HepG2 (cell line): ENCODE results near the gene FOXS1. TPM values are rescaled to one million over a fixed set of nuclear protein-coding genes. Genes with fewer than 3 reads are reported as not detected.

Source experiments
- DMAP1 ChIP-seq: IDR thresholded peaks from 2 replicates; pipeline ENCODE4 v1.6.1; 2016
- ETV5 ChIP-seq: IDR thresholded peaks from 2 replicates; pipeline ENCODE4 v1.6.1; 2018; ENCODE audit warnings: missing biosample characterization, missing genetic modification reagents, inconsistent platforms, borderline replicate concordance
- EZH2 ChIP-seq: conservative IDR thresholded peaks from 2 replicates; pipeline ENCODE4 v1.6.1; 2012; ENCODE audit warnings: mild to moderate bottlenecking, low read depth, low read length, moderate library complexity
- GFI1 ChIP-seq: sonication (generic); formaldehyde crosslinking; IDR thresholded peaks from 2 replicates; pipeline ENCODE4 v1.5.0; 2020; ENCODE audit warnings: missing genetic modification reagents, mild to moderate bottlenecking, borderline replicate concordance
- HHEX ChIP-seq: IDR thresholded peaks from 2 replicates; pipeline ENCODE4 v1.6.1; 2016; ENCODE audit warnings: control low read depth
- RFXAP ChIP-seq: sonication (generic); formaldehyde crosslinking; IDR thresholded peaks from 2 replicates; pipeline ENCODE4 v1.4.0; 2020; ENCODE audit warnings: missing genetic modification reagents, borderline replicate concordance
- SETDB1 ChIP-seq: sonication (generic); formaldehyde crosslinking; IDR thresholded peaks from 2 replicates; pipeline ENCODE4 v1.5.1; 2020; ENCODE audit warnings: missing genetic modification reagents, mild to moderate bottlenecking, borderline replicate concordance
- SMAD3 ChIP-seq: sonication (generic); formaldehyde crosslinking; IDR thresholded peaks from 2 replicates; pipeline ENCODE4 v1.4.0; 2020; ENCODE audit warnings: missing genetic modification reagents
- ZNF142 ChIP-seq: sonication (generic); formaldehyde crosslinking; IDR thresholded peaks from 2 replicates; pipeline ENCODE4 v1.4.0; 2020; ENCODE audit warnings: missing genetic modification reagents
- ZNF317 ChIP-seq: sonication (generic); formaldehyde crosslinking; IDR thresholded peaks from 2 replicates; pipeline ENCODE4 v1.5.0; 2020; ENCODE audit warnings: mild to moderate bottlenecking, missing genetic modification reagents
- ZNF460 ChIP-seq: sonication (generic); formaldehyde crosslinking; IDR thresholded peaks from 2 replicates; pipeline ENCODE4 v1.5.1; 2020; ENCODE audit warnings: missing genetic modification reagents, mild to moderate bottlenecking, borderline replicate concordance
- ZNF580 ChIP-seq: IDR thresholded peaks from 2 replicates; pipeline ENCODE4 v1.6.1; 2016; ENCODE audit warnings: low read depth, borderline replicate concordance
- ZNF660 ChIP-seq: sonication (generic); formaldehyde crosslinking; IDR thresholded peaks from 2 replicates; pipeline ENCODE4 v1.5.1; 2020; ENCODE audit warnings: mild to moderate bottlenecking, low read depth, missing genetic modification reagents, borderline replicate concordance
- ZNF703 ChIP-seq: sonication (generic); formaldehyde crosslinking; IDR thresholded peaks from 2 replicates; pipeline ENCODE4 v1.5.1; 2020; ENCODE audit warnings: missing genetic modification reagents, mild to moderate bottlenecking, moderate library complexity, borderline replicate concordance
- ZNF776 ChIP-seq: sonication (generic); formaldehyde crosslinking; IDR thresholded peaks from 2 replicates; pipeline ENCODE4 v1.4.0; 2020; ENCODE audit warnings: mild to moderate bottlenecking, missing genetic modification reagents
- ZSCAN31 ChIP-seq: sonication (generic); formaldehyde crosslinking; IDR thresholded peaks from 2 replicates; pipeline ENCODE4 v1.5.0; 2020; ENCODE audit warnings: low read depth, mild to moderate bottlenecking, missing genetic modification reagents
- polyA plus RNA-seq, 8 experiments: library from polyadenylated mRNA; depleted of rRNA in 3 of 8; stranded (reverse) in 7 of 8; unstranded in 1 of 8; fragments of >200 nt; fragmentation: Illumina TruSeq in 4 of 8; extraction: Trizol in 4 of 8; gene quantifications; 2 replicates each; pipeline versions ENCODE4 v1.2.1 to v1.2.3, GENCODE V29; 2011 to 2016; ENCODE audit warnings: low read depth in 4 of 8, missing spikeins in 1 of 8, mixed read lengths in 1 of 8; ENCODE audit not compliant: insufficient read depth in 1 of 8
- total RNA-seq, 5 experiments: library from RNA; depleted of rRNA; stranded (reverse); fragments of >200 nt; fragmentation: Illumina TruSeq; extraction: Trizol; gene quantifications; 2 replicates each; pipeline ENCODE4 v1.2.3, GENCODE V29; 2016; ENCODE audit warnings: low read depth in 1 of 5
- TF ChIP-seq, protein P1 (sequence below): sonication (generic); formaldehyde crosslinking; IDR thresholded peaks from 2 replicates; pipeline ENCODE4 v1.4.0; 2020; ENCODE audit warnings: missing genetic modification reagents
- TF ChIP-seq, protein P2 (sequence below): sonication (generic); formaldehyde crosslinking; conservative IDR thresholded peaks from 2 replicates; pipeline ENCODE4 v1.8.1; 2023; ENCODE audit warnings: missing genetic modification reagents

FOXS1 gene
- total and polyA plus RNA-seq, 2 of the 13 experiments (the other 11 are each of a cell fraction or from before 2014, with no cell fraction given): not detected

DNA sequence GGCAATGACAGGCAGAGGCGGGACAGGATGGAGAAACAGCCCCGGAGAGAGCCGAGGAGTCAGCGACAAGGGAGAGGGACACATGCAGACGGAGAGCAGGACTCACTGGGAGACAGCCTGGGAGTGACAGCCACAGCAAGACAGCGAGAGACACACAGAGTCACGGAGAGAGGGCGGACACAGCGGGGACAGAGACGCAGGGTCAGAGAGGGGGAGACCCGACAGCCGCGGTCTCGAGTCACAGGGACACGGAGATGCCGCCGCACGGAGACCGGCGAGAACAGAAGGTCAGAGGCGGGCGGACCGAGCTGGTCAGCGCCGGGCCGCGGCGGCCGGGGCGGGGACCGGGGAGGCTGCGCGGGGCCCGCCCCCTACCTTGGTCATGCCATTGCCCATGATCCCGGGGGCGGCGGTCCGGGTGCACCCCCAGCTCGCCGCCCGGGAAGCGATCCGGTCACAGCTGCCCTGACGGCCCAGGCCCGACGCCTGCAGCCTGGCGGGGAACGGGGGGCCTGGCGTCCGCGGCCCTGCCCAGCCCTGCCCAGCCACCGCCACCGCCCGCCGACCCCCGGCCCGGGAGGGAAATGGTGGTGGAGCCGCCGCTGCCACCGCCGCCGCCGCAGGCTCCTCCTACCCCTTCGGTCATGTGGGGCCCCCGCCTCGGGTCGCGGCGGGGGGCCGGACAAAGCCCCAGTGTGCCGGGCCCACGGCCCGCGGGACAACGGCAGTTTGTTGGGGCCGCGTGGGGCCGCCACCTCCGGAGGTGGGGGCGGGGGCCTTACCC is 24.7 kb upstream of the FOXS1 start, which contains the start of the genes DUSP15 and TTLL9 (continued):
- TF ChIP-seq, protein P1, sequence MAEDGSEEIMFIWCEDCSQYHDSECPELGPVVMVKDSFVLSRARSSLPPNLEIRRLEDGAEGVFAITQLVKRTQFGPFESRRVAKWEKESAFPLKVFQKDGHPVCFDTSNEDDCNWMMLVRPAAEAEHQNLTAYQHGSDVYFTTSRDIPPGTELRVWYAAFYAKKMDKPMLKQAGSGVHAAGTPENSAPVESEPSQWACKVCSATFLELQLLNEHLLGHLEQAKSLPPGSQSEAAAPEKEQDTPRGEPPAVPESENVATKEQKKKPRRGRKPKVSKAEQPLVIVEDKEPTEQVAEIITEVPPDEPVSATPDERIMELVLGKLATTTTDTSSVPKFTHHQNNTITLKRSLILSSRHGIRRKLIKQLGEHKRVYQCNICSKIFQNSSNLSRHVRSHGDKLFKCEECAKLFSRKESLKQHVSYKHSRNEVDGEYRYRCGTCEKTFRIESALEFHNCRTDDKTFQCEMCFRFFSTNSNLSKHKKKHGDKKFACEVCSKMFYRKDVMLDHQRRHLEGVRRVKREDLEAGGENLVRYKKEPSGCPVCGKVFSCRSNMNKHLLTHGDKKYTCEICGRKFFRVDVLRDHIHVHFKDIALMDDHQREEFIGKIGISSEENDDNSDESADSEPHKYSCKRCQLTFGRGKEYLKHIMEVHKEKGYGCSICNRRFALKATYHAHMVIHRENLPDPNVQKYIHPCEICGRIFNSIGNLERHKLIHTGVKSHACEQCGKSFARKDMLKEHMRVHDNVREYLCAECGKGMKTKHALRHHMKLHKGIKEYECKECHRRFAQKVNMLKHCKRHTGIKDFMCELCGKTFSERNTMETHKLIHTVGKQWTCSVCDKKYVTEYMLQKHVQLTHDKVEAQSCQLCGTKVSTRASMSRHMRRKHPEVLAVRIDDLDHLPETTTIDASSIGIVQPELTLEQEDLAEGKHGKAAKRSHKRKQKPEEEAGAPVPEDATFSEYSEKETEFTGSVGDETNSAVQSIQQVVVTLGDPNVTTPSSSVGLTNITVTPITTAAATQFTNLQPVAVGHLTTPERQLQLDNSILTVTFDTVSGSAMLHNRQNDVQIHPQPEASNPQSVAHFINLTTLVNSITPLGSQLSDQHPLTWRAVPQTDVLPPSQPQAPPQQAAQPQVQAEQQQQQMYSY (CRISPR knock-in tag): no peak
- peak; percentile 75; the same call in 1 of the 2 replicates for TF ChIP-seq ZNF776 (CRISPR knock-in tag)
- TF ChIP-seq ZNF580: no peak
- TF ChIP-seq SMAD3 (CRISPR knock-in tag): no peak
- peak; percentile 36; the same call in 1 of the 2 replicates for TF ChIP-seq GFI1 (CRISPR knock-in tag)
- TF ChIP-seq ZNF142 (CRISPR knock-in tag): 0 out of 2 replicates have a peak, but pooled peaks have one; percentile 30
- TF ChIP-seq, protein P2, sequence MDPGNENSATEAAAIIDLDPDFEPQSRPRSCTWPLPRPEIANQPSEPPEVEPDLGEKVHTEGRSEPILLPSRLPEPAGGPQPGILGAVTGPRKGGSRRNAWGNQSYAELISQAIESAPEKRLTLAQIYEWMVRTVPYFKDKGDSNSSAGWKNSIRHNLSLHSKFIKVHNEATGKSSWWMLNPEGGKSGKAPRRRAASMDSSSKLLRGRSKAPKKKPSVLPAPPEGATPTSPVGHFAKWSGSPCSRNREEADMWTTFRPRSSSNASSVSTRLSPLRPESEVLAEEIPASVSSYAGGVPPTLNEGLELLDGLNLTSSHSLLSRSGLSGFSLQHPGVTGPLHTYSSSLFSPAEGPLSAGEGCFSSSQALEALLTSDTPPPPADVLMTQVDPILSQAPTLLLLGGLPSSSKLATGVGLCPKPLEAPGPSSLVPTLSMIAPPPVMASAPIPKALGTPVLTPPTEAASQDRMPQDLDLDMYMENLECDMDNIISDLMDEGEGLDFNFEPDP (CRISPR knock-in tag): 0 out of 2 replicates have a peak, but pooled peaks have one; percentile 89
- TF ChIP-seq SETDB1 (CRISPR knock-in tag): no peak
- TF ChIP-seq DMAP1 (CRISPR knock-in tag): no peak
- peak; percentile 30; the same call in 1 of the 2 replicates for TF ChIP-seq ETV5 (CRISPR knock-in tag)
- TF ChIP-seq RFXAP (CRISPR knock-in tag): peak; percentile 40; the same call in 1 of the 2 replicates
- 0 out of 2 replicates have a peak, but pooled peaks have one; percentile 81 for TF ChIP-seq EZH2
- 0 out of 2 replicates have a peak, but pooled peaks have one; percentile 40 for TF ChIP-seq ZNF703
- no peak for TF ChIP-seq ZNF317
- no peak for TF ChIP-seq HHEX (CRISPR knock-in tag)
- no peak for TF ChIP-seq ZNF460 (CRISPR knock-in tag)
- TF ChIP-seq ZNF660 (CRISPR knock-in tag): no peak
- peak; percentile 78; the same call in 1 of the 2 replicates for TF ChIP-seq ZSCAN31 (CRISPR knock-in tag)
